IMR-90 (cell line): ENCODE data around the gene KIF16B. TPM values are rescaled to one million over a fixed set of nuclear protein-coding genes. Genes with fewer than 3 reads are reported as not detected.

ENCODE experiments used
- ATAC-seq: fragments of 200-7000 bp; cut with Tn5 transposase; 2 replicates; pipeline ENCODE4 v1.9.1; 2020; ENCODE audit warnings: low read depth, mild to moderate bottlenecking, moderate library complexity
- BruUV-seq: library from RNA; stranded (reverse); fragments of 400-500 nt; replicated peaks from 2 replicates; lab custom pipeline; 2021; lab: Mats Ljungman, UMichigan
- CTCF ChIA-PET: fragments of 300-600 bp; formaldehyde crosslinking; extraction: SDS; loops from one replicate; lab custom pipeline; 2021; ENCODE audit warnings: antibody characterized with exemption; lab: Yijun Ruan, JAX
- POLR2A ChIA-PET: fragments of 300-600 bp; sonication (Branson Sonifier 250); formaldehyde crosslinking; loops from one replicate; lab custom pipeline; 2022; ENCODE audit warnings: antibody characterized with exemption; ENCODE audit not compliant: unreplicated experiment; lab: Charles Lee
- DNase-seq: peaks from one replicate; pipeline ENCODE4 v3.0.0; 2013
- H2AFZ ChIP-seq: replicated peaks from 2 replicates; pipeline ENCODE3; 2013; ENCODE audit warnings: low read length, mild to moderate bottlenecking; ENCODE audit not compliant: poor library complexity
- H2AK5ac ChIP-seq: 2 replicates; pipeline ENCODE4 v1.6.1; 2013; ENCODE audit warnings: low read depth, low read length, inconsistent platforms
- H2AK9ac ChIP-seq: replicated peaks from 2 replicates; pipeline ENCODE3; 2013; ENCODE audit warnings: mild to moderate bottlenecking, low read depth, low read length, moderate library complexity; ENCODE audit not compliant: poor library complexity
- H2BK120ac ChIP-seq: 2 replicates; pipeline ENCODE4 v1.6.1; 2013; ENCODE audit warnings: low read depth, low read length, inconsistent platforms
- H2BK15ac ChIP-seq: 3 replicates; pipeline ENCODE4 v1.6.1; 2013; ENCODE audit warnings: low read depth, low read length, inconsistent platforms
- H2BK20ac ChIP-seq: 2 replicates; pipeline ENCODE4 v1.6.1; 2013; ENCODE audit warnings: low read depth, mild to moderate bottlenecking, inconsistent platforms, low read length, moderate library complexity
- H2BK5ac ChIP-seq: 2 replicates; pipeline ENCODE4 v1.6.1; 2013; ENCODE audit warnings: mild to moderate bottlenecking, low read depth, low read length, inconsistent platforms; ENCODE audit not compliant: poor library complexity, severe bottlenecking
- H3K14ac ChIP-seq: replicated peaks from 2 replicates; pipeline ENCODE4 v1.6.1; 2013; ENCODE audit warnings: low read depth, low read length, inconsistent platforms
- H3K18ac ChIP-seq: 2 replicates; pipeline ENCODE4 v1.6.1; 2013; ENCODE audit warnings: low read depth, low read length, control low read depth
- H3K23ac ChIP-seq: 2 replicates; pipeline ENCODE4 v1.6.1; 2013; ENCODE audit warnings: low read depth, low read length, inconsistent platforms
- H3K27ac ChIP-seq: 2 replicates; pipeline ENCODE4 v1.5.1; 2013; ENCODE audit warnings: mild to moderate bottlenecking, control low read depth, low read length; ENCODE audit not compliant: insufficient read depth
- H3K27me3 ChIP-seq: 2 replicates; pipeline ENCODE4 v1.6.1; 2013; ENCODE audit warnings: low read length; ENCODE audit not compliant: control insufficient read depth, insufficient read depth
- H3K36me3 ChIP-seq: 2 replicates; pipeline ENCODE4 v1.6.1; 2013; ENCODE audit warnings: low read length, mixed read lengths; ENCODE audit not compliant: control insufficient read depth, insufficient read depth
- H3K4ac ChIP-seq: 2 replicates; pipeline ENCODE4 v1.6.1; 2013; ENCODE audit warnings: low read depth, low read length, inconsistent platforms
- H3K4me1 ChIP-seq: 2 replicates; pipeline ENCODE4 v1.6.1; 2013; ENCODE audit warnings: low read length, mixed read lengths; ENCODE audit not compliant: control insufficient read depth, insufficient read depth
- H3K4me2 ChIP-seq: 2 replicates; pipeline ENCODE4 v1.6.1; 2013; ENCODE audit warnings: low read depth, mild to moderate bottlenecking, control low read depth, low read length, moderate library complexity
- H3K4me3 ChIP-seq: 2 replicates; pipeline ENCODE4 v1.5.1; 2013; ENCODE audit warnings: low read depth, mild to moderate bottlenecking, control low read depth, low read length, moderate library complexity; ENCODE audit not compliant: insufficient read depth
- H3K56ac ChIP-seq: 2 replicates; pipeline ENCODE4 v1.6.1; 2013; ENCODE audit warnings: low read length, inconsistent platforms; ENCODE audit not compliant: insufficient read depth; ENCODE audit errors: extremely low read depth
- H3K79me1 ChIP-seq, 2 experiments: 2 replicates each; pipeline ENCODE4 v1.6.1; 2013; ENCODE audit warnings: low read length in 2 of 2, inconsistent platforms in 1 of 2, low read depth in 1 of 2
- H3K9ac ChIP-seq: 2 replicates; pipeline ENCODE4 v1.6.1; 2013; ENCODE audit warnings: low read depth, low read length, control low read depth
- H3K9me1 ChIP-seq: 2 replicates; pipeline ENCODE4 v1.6.1; 2013; ENCODE audit warnings: low read length, inconsistent platforms; ENCODE audit not compliant: insufficient read depth
- H3K9me3 ChIP-seq: 2 replicates; pipeline ENCODE4 v1.6.1; 2013; ENCODE audit warnings: low read length; ENCODE audit not compliant: control insufficient read depth, insufficient read depth
- H4K20me1 ChIP-seq: 2 replicates; pipeline ENCODE4 v1.6.1; 2013; ENCODE audit warnings: low read length, inconsistent platforms; ENCODE audit not compliant: insufficient read depth
- H4K5ac ChIP-seq: 2 replicates; pipeline ENCODE4 v1.6.1; 2013; ENCODE audit warnings: mild to moderate bottlenecking, low read depth, low read length, control low read depth
- H4K8ac ChIP-seq, 2 experiments: 2 replicates each; pipeline ENCODE4 v1.6.1; 2013; ENCODE audit warnings: low read depth in 2 of 2, low read length in 2 of 2, control low read depth in 1 of 2, inconsistent platforms in 1 of 2
- H4K91ac ChIP-seq: 2 replicates; pipeline ENCODE4 v1.6.1; 2013; ENCODE audit warnings: low read depth, low read length, inconsistent platforms; ENCODE audit not compliant: insufficient read depth
- BHLHE40 ChIP-seq: fragments of 150-350 bp; IDR thresholded peaks from 2 replicates; pipeline ENCODE4 v1.6.1; 2016; ENCODE audit warnings: mild to moderate bottlenecking, low read depth, low read length
- CEBPB ChIP-seq: IDR thresholded peaks from 2 replicates; pipeline ENCODE4 v1.6.1; 2012; ENCODE audit warnings: low read depth, low read length, improper control_type of control experiment
- MAFK ChIP-seq: IDR thresholded peaks from 2 replicates; pipeline ENCODE4 v1.6.1; 2012; ENCODE audit warnings: low read depth, low read length, improper control_type of control experiment
- MAZ ChIP-seq: IDR thresholded peaks from 2 replicates; pipeline ENCODE4 v1.6.1; 2012; ENCODE audit warnings: low read depth, mild to moderate bottlenecking, low read length, improper control_type of control experiment, moderate library complexity, borderline replicate concordance
- MXI1 ChIP-seq: IDR thresholded peaks from 2 replicates; pipeline ENCODE4 v1.6.1; 2012; ENCODE audit warnings: low read depth, mild to moderate bottlenecking, low read length, moderate library complexity, borderline replicate concordance
- POLR2A ChIP-seq: IDR thresholded peaks from 2 replicates; pipeline ENCODE4 v1.6.1; 2012; ENCODE audit warnings: mild to moderate bottlenecking, low read depth, low read length
- RCOR1 ChIP-seq: IDR thresholded peaks from 2 replicates; pipeline ENCODE4 v1.6.1; 2012; ENCODE audit warnings: mild to moderate bottlenecking, low read length, improper control_type of control experiment; ENCODE audit not compliant: insufficient replicate concordance
- WGBS, 2 experiments: methylation state at CpG; one replicate each; pipeline versions ENCODE4 v1.1.5 to v1.1.7; 2013; ENCODE audit warnings: missing lambda C conversion rate in 2 of 2; ENCODE audit not compliant: insufficient read length in 1 of 2; ENCODE audit errors: extremely low coverage in 2 of 2; 5-methylcytosine and 5-hydroxymethylcytosine counted together
- dilution Hi-C: fragments of 300-500 bp; cut with HindIII; formaldehyde crosslinking; loops from one replicate; pipeline ENCODE4 v1.14.3; 2018; ENCODE audit warnings: low sequenced_read_pairs; ENCODE audit not compliant: unreplicated experiment
- in situ Hi-C: fragments of 300-500 bp; cut with MboI; formaldehyde crosslinking; loops from 3 replicates; pipeline ENCODE4 v1.14.3; 2019; ENCODE audit warnings: low sequenced_read_pairs, inconsistent platforms, mixed read lengths
- intact Hi-C: fragments of 100-400 bp; cut with micrococcal nuclease; formaldehyde crosslinking; loops from 2 replicates; pipeline ENCODE4 v1.10.0; 2022
- polyA plus RNA-seq, 3 experiments: library from polyadenylated mRNA; depleted of rRNA; stranded (reverse); fragments of >200 nt; gene quantifications; 2 replicates each; pipeline ENCODE4 v1.2.3, GENCODE V29; 2012; ENCODE audit warnings: low replicate concordance in 1 of 3
- total RNA-seq: library from RNA; depleted of rRNA; stranded (reverse); fragments of >200 nt; gene quantifications from 2 replicates; pipeline ENCODE4 v1.2.3, GENCODE V29; 2012
- TF ChIP-seq, protein P1 (sequence below): conservative IDR thresholded peaks from 2 replicates; pipeline ENCODE4 v1.5.1; 2012; ENCODE audit warnings: mild to moderate bottlenecking, low read depth, low read length, improper control_type of control experiment
- TF ChIP-seq, protein P2 (sequence below): fragments of 150-350 bp; IDR thresholded peaks from 2 replicates; pipeline ENCODE4 v1.6.1; 2017; ENCODE audit warnings: mild to moderate bottlenecking, antibody characterized with exemption, low read length, low read depth

Gene KIF16B
- total and polyA plus RNA-seq, 2 of the 4 experiments (the other 2 are of a cell fraction): 4.7 to 10.0 TPM

- TF ChIP-seq MXI1 (no peak), POLR2A (no peak), BHLHE40 (no peak), RCOR1 (no peak), CEBPB (no peak), MAFK (no peak), MAZ (no peak)
- TF ChIP-seq, protein P1, sequence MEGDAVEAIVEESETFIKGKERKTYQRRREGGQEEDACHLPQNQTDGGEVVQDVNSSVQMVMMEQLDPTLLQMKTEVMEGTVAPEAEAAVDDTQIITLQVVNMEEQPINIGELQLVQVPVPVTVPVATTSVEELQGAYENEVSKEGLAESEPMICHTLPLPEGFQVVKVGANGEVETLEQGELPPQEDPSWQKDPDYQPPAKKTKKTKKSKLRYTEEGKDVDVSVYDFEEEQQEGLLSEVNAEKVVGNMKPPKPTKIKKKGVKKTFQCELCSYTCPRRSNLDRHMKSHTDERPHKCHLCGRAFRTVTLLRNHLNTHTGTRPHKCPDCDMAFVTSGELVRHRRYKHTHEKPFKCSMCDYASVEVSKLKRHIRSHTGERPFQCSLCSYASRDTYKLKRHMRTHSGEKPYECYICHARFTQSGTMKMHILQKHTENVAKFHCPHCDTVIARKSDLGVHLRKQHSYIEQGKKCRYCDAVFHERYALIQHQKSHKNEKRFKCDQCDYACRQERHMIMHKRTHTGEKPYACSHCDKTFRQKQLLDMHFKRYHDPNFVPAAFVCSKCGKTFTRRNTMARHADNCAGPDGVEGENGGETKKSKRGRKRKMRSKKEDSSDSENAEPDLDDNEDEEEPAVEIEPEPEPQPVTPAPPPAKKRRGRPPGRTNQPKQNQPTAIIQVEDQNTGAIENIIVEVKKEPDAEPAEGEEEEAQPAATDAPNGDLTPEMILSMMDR: no peak
- TF ChIP-seq, protein P2, sequence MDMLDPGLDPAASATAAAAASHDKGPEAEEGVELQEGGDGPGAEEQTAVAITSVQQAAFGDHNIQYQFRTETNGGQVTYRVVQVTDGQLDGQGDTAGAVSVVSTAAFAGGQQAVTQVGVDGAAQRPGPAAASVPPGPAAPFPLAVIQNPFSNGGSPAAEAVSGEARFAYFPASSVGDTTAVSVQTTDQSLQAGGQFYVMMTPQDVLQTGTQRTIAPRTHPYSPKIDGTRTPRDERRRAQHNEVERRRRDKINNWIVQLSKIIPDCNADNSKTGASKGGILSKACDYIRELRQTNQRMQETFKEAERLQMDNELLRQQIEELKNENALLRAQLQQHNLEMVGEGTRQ: no peak
- Histone ChIP-seq H3K9ac (no peak overlapping the region), H3K36me3 (no peaks in the 10 kb centered on the region), H3K18ac (no peak overlapping the region), H3K4me3 (no peak overlapping the region), H2BK20ac (no peak overlapping the region), H3K4me2 (no peak overlapping the region), H3K4me1 (no peaks in the 10 kb centered on the region), H2AK5ac (no peak overlapping the region), H2BK120ac (no peak overlapping the region), H4K5ac (no peak overlapping the region), H3K27ac (no peak overlapping the region), H2BK5ac (no peak overlapping the region), H3K4ac (no peak overlapping the region), H3K23ac (no peak overlapping the region), H4K20me1 (no peaks in the 10 kb centered on the region), H3K79me1 (no peaks in the 10 kb centered on the region), H2AK9ac (no peak overlapping the region), H4K8ac (no peak overlapping the region), H3K14ac (no peak overlapping the region), H3K9me1 (no peaks in the 10 kb centered on the region), H3K27me3 (no peaks in the 10 kb centered on the region), H3K56ac (no peak overlapping the region), H2AFZ (no peak overlapping the region), H2BK15ac (no peak overlapping the region), H3K9me3 (no peaks in the 10 kb centered on the region), H4K91ac (no peak overlapping the region)
- ChIA-PET CTCF (interaction anchor here (1.3 kb wide), 1 partner anchor 20 kb away, joined by 3 read pairs; no protein-coding TSS in a partner anchor), POLR2A (no interaction called here)
- in situ Hi-C loops: no loop called here
- BruUV-seq: no TSS peak
- no CpG with 5 or more reads among the region's 2 CpGs for WGBS, 2 experiments
- DNase-seq: no peak
- ATAC-seq: no peak
- dilution Hi-C loops: no loop called here
- intact Hi-C loops: no loop called here
Measured at GRCh38 chr20:16321291-16321690, 252.0 kb downstream of the KIF16B start.
